HG03558 (cell line): ENCODE results near the gene EHD2.
"Not testable (repeated sequence)": the region's sequence is repeated elsewhere in the genome, so short reads cannot be mapped to it uniquely, and the experiment has no call there.

Experiments used
- ATAC-seq: cut with Tn5 transposase; IDR thresholded peaks from one replicate; pipeline ENCODE4 v1.9.1; 2021; ENCODE audit warnings: moderate number of reproducible peaks; ENCODE audit not compliant: unreplicated experiment; ENCODE audit errors: extremely low read depth

EHD2 gene, protein sequence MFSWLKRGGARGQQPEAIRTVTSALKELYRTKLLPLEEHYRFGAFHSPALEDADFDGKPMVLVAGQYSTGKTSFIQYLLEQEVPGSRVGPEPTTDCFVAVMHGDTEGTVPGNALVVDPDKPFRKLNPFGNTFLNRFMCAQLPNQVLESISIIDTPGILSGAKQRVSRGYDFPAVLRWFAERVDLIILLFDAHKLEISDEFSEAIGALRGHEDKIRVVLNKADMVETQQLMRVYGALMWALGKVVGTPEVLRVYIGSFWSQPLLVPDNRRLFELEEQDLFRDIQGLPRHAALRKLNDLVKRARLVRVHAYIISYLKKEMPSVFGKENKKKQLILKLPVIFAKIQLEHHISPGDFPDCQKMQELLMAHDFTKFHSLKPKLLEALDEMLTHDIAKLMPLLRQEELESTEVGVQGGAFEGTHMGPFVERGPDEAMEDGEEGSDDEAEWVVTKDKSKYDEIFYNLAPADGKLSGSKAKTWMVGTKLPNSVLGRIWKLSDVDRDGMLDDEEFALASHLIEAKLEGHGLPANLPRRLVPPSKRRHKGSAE

GRCh38 chr19:47713046-47714021 lies at the start of gene EHD2:
Gene EHD2, plus strand, starts transcription at chr19:47713422. Its CDS starts 3,191 bp downstream, at chr19:47716613.
- no peak for ATAC-seq

DNA sequence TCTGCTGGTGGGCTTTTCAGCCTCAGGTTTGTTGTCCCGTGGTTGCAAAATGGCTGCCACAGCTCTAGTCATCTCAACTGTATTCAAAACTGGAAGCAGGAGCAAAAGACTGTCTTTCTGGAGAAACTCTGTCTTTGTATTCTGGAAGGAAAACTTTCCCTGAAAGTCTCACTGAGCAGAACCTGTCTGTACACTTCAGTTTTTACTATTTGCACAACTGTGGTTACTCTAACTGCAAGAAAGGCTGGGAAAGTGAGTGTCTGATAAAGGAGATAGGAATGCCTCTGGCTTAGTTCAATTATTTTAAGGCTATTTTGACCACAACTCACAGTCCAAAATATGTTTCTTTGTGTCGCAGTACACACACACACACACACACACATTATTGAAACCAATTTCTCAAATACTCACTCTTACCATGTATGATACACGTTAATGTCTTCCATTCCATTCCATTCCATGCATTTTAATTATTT lies 49.7 kb upstream of the EHD2 start:
- ATAC-seq, result no peak

DNA sequence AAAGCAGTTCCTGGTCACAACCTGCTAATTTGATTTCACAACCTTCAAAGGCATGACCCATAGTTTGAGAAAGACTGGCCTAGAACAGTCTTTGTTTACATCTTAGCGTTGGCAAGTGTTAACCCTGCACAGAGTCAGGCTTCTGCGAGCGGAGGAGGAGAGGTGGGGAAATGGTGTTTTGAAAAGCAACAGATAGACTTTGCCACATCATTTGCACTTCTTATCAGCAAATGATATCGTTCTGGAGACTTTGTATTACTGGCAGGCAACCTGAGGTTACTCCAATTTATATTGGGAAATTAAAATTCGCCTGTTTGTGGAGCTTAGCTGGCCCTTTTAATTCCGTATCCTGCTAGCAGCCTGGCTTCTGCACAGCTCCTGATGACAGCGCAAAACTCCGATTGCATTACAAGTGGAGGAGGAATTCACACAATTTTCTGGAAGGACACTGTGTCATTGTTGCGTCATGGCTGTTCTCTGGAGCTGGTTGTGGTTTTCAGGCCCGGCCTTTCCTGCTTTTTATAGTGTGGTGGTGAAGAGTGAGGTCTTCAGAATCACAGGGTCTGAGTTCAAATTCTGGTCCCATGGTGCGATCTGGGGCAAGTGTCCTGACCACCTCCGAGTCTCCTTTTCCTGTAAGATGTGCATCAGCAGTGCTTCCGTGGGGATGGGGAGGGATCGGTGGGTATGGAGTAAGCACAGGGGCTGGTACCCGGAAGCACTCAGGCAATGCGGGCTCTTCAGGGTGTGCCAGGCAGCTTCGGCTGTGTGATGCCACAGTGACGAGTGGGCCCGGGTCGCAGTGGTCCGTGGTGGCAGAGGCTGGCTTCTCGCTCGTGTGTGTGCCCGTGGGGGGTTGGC lies 49.1 kb upstream of the EHD2 start:
- no peak for ATAC-seq

- ATAC-seq, result not testable (repeated sequence)
These were observed 44.7 kb upstream of the EHD2 start for GRCh38 chr19:47668556-47668955.

GRCh38 chr19:47670736-47671135 lies 42.5 kb upstream of the EHD2 start:
- no peak for ATAC-seq

DNA sequence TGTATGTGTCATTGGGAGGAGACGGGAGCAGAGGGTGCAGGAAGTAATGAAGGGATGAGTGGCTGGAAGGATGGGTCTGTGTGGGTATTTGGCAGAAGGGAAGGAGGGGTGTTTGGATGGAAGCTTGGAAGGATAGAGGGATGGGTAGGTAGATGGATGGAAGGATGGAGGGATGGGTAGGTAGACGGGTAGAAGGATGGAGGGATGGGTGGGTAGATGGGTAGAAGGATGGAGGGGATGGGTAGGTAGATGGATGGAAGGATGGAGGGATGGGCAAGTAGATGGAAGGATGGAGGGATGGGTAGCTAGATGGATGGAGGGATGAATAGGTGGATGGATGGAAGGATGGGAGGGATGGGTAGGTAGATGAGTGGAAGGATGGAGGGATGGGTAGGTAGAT lies 41.7 kb upstream of the EHD2 start:
- no peak for ATAC-seq

DNA sequence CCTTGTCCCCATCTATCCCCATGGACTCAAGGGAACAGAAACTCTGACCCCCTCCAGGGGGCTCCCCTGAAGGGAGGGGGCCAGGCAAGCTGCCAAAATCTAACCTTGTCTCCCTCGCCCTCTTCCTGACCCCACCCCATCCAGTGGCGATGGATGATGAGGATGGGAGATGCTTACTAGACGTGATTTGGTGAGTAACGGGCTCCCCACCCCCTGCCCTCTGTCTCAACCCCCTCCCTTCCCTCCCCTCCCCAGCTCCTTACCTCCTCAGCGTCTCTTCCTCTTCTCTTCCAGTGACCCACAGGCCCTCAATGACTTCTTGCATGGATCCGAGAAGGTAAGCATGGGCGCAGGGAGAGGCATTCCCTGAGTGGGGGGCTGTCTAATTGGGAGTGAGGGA lies 39.8 kb upstream of the EHD2 start:
- no peak for ATAC-seq

GRCh38 chr19:47674548-47674947 lies 38.7 kb upstream of the EHD2 start:
- ATAC-seq, result no peak

- ATAC-seq, result no peak
These were observed 38.0 kb upstream of the EHD2 start for GRCh38 chr19:47675271-47675670.

GRCh38 chr19:47675859-47676258 lies 37.4 kb upstream of the EHD2 start:
- no peak for ATAC-seq

GRCh38 chr19:47676811-47677210 lies 36.4 kb upstream of the EHD2 start:
- ATAC-seq, result no peak

- ATAC-seq, result no peak
These were observed 33.8 kb upstream of the EHD2 start for GRCh38 chr19:47679251-47679900.

DNA sequence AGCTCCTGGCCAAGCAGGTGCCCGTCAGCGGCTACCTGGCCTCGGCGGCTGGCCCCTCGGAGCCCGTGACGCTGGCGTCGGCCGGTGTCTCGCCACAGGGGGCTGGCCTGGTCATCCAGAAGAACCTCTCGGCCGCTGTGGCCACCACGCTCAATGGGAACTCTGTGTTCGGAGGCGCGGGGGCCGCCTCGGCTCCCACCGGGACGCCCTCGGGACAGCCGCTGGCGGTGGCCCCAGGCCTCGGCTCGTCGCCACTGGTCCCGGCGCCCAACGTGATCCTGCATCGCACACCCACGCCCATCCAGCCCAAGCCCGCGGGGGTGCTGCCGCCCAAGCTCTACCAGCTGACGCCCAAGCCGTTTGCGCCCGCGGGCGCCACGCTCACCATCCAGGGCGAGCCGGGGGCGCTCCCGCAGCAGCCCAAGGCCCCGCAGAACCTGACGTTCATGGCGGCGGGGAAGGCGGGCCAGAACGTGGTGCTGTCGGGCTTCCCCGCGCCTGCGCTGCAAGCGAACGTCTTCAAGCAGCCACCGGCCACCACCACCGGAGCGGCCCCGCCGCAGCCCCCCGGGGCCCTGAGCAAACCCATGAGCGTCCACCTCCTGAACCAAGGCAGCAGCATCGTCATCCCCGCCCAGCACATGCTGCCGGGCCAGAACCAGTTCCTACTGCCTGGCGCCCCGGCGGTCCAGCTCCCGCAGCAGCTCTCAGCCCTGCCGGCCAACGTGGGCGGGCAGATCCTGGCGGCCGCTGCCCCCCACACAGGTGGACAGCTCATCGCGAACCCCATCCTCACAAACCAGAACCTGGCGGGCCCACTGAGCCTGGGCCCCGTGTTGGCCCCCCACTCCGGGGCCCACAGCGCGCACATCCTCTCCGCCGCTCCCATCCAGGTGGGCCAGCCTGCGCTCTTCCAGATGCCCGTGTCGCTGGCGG lies 33.0 kb upstream of the EHD2 start:
- ATAC-seq, result no peak

GRCh38 chr19:47680858-47681332 lies 32.3 kb upstream of the EHD2 start:
- no peak for ATAC-seq

GRCh38 chr19:47681388-47681787 lies 31.8 kb upstream of the EHD2 start:
- ATAC-seq, result no peak

DNA sequence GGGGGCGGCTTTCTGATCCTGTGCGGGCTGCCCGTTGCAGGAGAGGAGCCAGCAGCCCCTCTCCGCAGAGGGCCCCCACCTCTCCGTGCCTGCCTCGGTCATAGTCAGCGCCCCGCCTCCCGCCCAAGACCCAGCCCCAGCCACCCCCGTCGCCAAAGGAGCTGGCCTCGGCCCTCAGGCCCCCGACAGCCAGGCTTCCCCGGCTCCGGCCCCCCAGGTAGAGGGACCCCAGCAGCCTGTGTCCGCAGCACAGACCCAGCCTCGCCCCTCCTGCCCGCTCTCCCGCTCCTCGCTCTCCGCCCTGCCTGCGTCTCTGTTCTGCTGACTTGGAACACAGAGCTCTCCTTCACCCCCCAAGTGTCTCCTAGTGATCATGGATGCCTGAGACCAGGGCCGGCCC lies 31.3 kb upstream of the EHD2 start:
- ATAC-seq, result no peak

- ATAC-seq, result no peak
These were observed 30.3 kb upstream of the EHD2 start for GRCh38 chr19:47682939-47683338.
